HG03558 (cell line): ENCODE results near the gene LRP1B.
"Not testable (repeated sequence)": the region's sequence is repeated elsewhere in the genome, so short reads cannot be mapped to it uniquely, and the experiment has no call there.

ENCODE experiments used
- ATAC-seq: cut with Tn5 transposase; IDR thresholded peaks from one replicate; pipeline ENCODE4 v1.9.1; 2021; ENCODE audit warnings: moderate number of reproducible peaks; ENCODE audit not compliant: unreplicated experiment; ENCODE audit errors: extremely low read depth

The LRP1B gene

DNA sequence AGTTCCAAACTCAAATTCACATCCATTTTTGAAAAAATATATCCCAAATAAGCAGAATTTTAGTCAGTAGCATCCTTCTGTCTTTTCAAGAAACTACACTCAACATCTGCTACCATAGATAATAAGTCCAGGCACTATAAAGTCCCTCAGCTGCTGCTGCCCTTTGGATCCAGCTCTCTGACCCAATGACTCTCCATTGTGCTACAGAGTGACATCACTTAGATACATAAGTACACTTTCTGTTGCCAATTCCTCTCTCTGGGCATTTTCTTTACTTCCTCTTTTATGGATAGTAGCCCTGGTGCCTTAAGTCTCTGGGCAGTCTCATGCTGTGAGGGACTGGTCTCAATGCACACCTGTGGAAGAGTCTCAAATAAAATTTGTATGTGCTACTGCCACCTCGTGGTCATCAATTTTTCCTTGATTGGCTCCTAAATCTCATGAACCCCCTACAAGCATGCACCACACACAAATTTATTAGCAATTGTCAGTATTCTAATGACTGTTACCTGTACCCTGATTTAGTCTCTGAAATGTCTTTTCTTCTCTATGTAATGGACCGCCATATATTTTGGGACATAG is 219.2 kb downstream of the LRP1B start:
- ATAC-seq = no peak

DNA sequence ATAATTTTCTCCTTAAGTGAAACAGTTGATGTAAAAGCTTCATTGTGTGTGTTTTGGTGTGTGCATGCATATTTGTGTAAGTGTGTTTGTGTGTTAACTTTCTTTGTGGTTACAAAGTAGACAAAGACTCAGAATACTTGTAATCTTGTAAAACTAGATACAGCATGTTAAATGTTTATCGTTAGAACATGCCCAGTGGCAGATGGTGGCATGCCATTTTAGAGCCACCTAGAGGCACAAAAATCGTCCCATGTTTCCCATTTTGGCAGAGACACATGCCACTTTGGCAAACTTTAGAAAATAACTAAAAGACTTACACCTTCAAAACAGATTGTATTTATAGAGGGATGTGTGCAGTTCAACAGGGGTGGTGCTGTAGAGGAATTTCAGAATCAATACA is 224.1 kb downstream of the LRP1B start:
- ATAC-seq = no peak

DNA sequence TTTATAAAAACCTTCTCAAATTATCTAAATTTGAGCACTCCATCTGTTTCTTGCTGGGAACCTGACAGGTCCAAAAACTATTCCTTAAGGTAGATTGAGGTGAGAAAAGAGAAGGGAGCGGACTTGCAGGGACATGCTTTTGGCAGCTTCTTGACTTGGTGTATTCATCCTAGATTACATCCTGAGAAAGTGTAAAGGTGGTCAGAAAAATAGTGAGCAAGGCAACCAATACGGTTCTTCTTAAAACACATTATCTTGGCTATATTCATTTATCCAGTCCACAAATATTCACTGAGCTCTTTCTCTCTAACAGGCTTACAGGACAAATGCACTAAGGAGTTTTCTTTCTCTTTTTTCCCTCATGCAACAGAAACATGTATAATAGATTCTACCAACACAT is 230.0 kb downstream of the LRP1B start:
- no peak for ATAC-seq

DNA sequence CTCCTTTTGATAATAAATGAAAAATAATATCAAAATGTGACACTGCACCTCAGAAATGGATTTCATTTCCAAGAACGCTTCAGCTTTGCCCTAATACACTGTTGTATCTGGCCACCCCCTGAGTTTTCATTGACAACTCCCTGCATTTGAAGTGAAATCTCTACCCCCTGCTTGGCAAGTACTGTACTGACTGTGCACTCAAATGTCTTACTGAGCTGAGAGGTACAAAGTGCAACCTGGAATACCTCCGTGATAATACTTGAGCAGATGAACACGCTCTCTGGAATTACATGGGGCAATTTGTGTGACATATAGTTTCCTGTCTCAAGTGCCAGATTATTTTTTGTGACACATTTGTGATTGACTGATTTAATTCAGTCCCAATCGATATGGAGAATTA is 231.1 kb downstream of the LRP1B start:
- ATAC-seq = no peak

DNA sequence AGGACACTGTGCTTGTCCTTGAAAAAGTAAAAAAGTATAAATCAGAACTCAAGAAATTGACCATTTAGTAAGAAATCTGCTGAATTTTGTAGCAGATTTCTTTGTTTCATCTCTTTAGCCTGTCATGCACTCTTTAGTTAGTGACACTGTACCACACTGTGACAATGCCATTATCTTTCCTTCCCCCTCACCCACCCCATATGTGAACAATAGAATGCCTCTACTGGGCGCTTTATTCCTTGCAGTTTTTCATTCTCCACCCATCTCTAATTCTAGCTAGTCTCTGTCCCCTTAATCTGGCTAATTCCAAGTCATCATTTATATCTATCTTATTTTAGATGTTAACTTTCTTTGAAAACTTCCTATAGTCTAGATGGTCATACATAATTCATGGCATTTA is 241.0 kb downstream of the LRP1B start:
- no peak for ATAC-seq

DNA sequence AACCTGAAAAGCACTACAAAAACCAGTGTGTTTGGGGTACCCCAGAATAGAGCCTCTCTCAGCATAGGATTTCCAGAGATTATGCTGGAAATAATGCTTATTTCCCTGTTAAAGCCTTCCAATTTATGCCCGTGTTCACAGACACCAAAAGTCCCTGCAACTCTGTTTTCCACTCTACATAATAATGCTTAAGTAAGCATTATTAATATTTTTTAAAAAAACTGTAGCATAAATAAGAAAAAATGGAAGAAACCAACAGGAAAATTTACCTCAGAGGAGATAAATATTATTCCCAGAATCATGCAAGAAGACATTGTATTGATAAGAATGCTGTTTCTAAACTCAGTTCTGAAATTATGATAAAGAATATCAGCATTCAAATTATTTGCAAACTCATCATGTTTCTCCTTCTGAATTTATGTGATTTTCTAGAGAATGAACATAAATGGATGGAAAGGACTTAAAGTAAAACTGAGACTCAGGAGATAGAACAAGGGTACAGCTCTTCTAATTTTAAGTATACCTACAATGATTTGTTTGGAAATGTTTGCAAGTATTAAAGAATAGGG is 241.7 kb downstream of the LRP1B start:
- no peak for ATAC-seq

DNA sequence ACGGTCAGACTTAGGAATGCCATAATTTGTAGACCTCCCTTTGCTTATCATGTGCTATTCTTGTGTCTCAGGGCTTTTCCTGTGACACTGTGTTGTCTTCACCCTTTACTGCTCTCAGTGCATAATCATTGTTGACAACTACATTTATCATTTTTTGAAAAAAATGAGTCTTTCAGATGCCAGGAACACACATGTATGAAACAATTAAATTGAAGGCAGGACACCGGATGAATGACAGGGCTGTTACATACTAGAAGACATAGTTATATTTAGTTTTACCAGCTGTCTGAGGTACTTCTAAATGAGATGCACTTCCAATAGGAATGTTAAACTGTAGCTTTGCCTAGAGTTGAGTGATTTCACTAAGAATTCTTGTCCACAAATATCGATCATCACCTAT is 243.5 kb downstream of the LRP1B start:
- no peak for ATAC-seq

DNA sequence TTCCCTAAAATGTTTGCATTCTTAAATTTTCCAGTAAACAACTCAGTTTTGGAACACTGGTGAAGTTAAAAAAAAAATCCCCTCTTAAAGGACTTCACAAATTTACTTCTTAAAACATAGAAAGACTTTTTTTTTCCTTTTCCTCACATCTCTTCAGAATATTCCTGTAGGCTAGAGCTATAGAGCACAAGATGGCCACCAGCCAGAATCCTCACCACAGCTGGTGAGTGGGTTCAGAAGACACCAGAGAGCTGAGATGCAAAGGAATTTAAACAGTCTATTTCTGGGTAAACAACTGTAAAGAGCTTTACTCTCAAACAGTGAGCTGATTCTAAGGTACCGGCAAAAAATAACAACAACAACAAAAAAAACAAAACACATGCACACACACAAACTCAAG is 252.8 kb downstream of the LRP1B start:
- ATAC-seq = no peak

DNA sequence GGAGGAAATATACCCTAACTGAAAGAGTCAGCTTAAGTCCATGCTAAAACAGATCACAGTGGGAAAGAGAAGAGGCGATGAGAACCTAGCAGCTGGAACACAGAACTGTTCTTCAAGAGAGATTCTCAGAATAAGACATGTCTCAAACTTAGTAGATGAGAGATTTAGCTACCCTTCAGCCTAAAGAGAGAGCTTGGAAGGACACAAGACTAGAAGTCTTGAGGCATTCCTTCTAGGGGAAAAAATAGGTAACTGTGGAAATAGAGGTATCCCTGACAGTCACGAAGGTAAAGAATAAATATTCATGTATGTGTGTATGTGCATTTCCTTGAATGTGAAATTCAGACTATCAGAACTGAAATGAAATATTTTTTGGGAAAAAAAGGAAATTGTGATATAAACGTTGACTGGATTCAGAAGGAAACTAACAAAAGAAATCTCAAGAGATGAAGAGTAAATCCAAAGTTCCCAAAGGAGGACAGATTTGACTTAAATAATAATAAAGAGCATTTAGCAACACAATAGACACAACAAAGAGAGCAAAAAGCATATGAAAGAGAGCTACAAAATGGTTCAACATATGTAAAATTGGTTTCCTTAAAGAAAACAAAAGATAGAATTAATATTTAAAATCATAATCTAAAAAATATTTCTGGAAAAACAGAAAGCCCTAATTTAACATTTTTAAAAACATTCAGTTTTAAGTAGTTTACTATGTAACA is 258.7 kb downstream of the LRP1B start:
- no peak for ATAC-seq

DNA sequence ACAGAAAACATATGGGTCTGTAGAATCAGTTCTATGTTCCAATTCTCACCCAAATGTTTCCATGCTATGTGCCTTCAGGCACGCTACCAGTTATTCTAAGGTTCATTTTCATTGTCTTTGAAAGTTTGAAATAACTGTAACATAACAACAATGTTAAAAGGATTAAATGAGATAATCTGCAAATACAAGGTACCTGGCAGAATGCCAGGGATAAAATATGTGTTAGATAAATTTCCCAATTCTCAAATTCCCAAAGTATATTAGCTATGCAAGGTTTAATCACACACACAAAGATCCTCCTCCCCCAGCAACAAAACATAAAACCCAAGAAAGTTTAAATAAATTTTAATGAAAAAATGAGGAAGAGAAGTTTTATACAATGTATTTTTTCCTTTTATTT is 261.2 kb downstream of the LRP1B start:
- no peak for ATAC-seq

DNA sequence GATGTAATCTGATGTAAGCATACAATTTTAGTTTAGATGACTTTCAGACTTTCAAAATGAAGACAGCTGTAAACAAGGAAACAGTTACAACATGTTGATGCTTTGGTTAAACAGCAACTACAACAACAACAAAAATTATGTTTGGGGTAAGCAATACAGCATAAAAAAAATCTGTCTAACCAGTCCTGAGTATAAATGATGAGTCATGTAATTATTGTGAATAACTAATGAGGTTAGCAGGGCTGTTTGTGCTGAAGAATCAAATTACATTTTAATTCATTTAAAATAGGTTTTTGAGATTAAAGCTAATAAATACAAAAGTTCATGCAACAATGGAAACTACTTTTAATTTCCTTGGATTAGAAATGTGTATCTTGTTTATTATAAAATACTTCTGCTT is 266.9 kb downstream of the LRP1B start:
- ATAC-seq = no peak

DNA sequence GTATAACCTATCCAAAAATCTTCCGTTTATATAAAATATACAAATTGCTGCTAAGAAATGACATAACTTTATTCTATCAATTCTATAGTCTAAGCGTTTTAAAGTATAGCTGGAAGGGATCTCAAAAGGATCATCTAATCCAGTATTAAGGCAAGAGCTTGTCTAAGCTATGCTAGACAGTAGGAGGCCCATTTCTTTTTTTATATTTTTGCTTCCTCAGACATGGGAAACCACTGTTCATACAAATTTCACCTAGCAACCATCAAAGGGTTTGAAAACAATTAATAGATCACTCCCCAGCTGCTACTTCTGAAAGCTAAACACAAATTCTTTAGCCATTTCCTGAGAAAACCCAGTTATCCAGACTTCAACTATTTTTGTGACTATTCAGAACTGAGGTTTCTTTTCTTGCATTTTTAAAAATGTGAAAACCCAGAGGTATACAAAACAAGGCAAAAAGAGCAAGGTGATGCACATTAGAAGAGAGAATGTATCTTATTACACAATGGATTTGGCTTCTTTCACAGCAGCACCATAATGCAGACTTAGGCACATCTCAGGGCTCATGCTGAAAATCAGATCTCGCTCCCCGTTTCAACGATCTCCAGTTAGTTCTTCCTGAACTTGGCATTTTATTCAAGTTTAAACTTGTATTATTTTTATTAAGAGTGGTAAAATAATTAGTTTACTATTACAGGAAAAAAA is 274.4 kb downstream of the LRP1B start:
- ATAC-seq = no peak

DNA sequence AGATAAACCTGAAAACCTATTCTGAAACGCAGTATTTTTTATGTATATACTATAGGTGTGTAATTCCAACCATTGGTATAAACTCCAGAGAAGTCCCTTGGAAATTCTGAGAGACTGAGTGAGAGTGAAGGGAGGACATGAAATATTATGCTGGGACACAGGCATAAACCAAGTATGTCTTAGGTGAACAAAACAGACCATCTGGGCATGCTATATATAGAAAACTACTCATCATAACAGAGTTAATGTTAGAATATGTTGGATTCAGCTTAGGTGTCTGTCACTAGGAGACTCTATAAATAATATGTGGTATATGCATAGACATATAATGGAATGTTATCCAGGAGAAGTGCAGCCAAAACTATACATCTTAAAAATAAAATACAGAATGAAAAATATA is 282.6 kb downstream of the LRP1B start:
- ATAC-seq = no peak

DNA sequence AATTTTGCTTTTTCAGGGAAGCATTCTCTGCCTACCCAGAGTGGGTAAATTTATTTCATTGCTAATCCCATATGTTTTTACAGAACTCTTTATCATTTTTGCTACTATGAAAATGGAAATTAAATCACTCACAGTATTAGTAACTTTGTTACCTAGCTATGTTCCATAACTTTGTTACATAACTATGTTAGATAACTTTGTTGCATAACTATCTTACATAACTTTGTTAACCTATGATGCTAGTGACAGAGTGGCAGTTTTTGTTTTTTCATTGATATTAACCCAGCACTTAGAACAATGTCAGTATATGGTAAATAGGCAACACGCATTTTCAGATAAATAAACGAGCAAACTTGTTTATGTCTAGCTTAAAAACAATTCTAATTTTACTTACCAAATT is 286.6 kb downstream of the LRP1B start:
- ATAC-seq = no peak

DNA sequence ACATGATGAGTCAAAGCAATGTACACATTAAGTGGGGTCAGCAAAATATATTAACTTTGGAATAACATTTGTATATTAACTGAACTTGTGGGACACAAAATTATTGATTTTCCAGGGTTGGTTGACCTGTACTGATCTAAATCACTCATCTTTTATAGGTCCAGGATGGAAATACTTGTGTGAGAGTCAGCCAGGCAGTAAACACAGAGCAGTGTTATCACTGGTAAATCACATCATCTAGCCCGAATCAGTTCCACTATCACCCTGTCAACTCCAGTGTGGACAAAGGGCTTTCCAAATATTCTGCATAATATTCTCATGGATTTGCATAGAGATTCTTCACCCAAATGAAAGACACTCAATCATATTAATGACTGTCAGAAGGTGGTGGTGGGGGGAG is 295.7 kb downstream of the LRP1B start:
- ATAC-seq = no peak

DNA sequence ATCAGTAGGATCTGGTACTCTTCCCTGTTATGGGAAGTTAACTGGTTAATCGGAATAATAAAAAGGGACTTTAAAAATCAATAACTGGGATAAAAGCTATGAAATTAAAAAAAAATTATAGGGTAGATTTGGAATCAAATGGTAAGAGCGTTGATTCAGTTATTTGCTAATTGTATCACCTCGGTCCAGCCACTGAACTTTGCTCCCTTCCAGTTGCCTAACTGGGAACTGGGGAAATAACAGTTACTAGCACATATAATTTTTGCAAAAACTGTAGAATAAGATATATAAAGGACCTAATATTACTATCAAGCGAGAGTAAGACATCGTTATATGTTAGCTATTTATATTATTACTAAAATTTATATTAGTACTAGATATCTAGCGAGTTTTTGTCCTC is 302.1 kb downstream of the LRP1B start:
- no peak for ATAC-seq

DNA sequence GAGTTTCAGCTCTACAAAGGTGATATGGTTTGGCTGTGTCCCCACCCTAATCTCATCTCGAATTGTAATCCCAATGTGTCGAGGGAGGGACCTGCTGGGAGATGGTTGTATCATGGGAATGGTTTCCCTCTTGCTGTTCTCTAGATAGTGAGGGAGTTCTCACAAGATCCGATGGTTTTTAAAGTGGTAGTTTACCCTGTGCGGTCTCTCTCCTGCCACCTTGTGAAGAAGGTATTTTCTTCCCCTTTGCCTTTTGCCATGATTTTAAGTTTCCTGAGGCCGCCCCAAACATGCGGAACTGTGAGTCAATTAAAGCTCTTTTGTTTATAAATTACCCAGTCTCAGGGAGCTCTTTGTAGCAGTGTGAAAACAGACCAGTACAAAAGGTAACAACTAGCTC is 306.0 kb downstream of the LRP1B start:
- no peak for ATAC-seq

DNA sequence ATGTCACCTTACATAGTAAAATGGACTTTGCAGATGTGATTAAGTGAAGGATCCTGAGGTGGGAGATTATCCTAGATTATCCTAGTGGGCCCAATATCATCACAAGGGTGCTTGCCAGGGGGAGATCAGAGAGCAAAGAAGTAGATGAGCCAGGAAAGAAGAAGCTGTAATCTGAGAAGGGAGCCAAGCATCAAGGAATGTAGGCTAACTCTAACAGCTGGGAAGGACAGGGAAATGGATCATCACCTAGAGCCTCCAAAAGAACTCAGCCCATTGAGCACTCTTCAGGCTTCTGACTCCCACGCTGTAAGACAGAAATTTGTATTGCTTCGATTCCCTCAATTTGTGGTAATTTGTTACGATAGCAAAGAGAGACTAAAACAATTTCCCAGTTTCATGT is 309.9 kb downstream of the LRP1B start:
- ATAC-seq = no peak

DNA sequence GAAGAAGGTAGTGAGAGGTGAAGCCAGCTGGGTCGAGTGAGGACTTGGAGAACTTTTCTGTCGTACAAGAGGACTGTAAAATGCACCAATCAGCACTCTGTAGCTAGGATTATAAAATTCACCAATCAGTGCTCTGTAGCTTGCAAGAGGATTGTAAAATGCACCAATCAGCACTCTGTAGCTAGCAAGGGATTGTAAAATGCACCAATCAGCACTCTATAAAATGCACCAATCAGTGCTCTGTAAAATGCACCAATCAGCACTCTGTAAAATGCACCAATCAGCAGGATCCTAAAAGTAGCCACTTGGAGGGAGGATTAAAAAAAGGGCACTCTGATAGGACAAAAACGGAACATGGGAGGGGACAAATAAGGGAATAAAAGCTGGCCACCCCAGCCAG is 315.5 kb downstream of the LRP1B start:
- not testable (repeated sequence) for ATAC-seq

DNA sequence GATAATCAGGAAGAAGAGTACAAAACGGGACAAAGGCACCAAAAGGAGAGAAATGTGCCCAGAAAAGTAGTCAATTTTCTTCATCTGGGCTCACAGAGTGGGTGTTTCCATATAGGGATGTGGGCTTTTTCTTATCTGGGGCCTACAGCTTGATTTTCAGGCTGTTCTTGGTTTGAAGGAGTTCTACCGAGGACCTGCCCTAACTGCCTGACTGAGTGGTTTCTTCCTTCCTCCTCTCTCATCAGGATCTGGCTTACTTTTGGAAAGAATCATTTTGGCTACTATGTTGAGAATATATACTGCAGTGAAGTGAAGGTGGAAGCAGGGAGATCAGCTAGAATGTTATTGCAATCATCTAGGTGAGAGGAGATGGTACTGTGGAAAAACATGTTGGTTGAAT is 316.7 kb downstream of the LRP1B start:
- ATAC-seq = no peak

DNA sequence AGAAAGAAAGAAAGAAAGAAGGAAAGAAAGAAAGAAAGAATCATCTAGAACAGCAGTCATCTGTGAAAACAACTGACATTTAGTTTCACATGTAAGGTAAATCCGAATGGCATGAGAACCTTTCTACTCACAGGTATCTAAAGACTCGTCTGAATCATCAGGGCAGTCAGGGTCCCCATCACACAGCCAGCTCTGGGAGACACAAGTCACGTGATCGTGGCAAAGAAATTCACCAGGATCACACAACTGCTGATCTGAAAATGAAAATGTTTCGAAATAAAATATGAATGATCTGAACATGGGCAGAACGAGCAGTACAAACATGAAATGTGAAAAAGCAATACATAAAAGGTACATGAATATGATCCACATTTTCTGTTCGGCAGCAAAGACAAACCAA is 320.7 kb downstream of the LRP1B start:
- no peak for ATAC-seq
